AG04450 (cell line): Measurements from ENCODE around the gene SLC29A3. TPM values are rescaled to one million over a fixed set of nuclear protein-coding genes. Genes with fewer than 3 reads are reported as not detected.

ENCODE experiments used
- CTCF ChIA-PET: fragments of 300-600, 350-600 bp; formaldehyde crosslinking; extraction: SDS; loops from one replicate; lab custom pipeline; 2022; ENCODE audit warnings: antibody characterized with exemption, inconsistent platforms; lab: Charles Lee
- POLR2A ChIA-PET: fragments of 350-600 bp; formaldehyde crosslinking; extraction: SDS; loops from one replicate; lab custom pipeline; 2021; ENCODE audit warnings: antibody characterized with exemption, inconsistent platforms; lab: Yijun Ruan, JAX
- DNase-seq: peaks from one replicate; pipeline ENCODE4 v3.0.0-alpha.2; 2011; ENCODE audit warnings: low read depth, low spot score
- H3K27ac ChIP-seq: one replicate; pipeline ENCODE4 v1.5.1; 2012; ENCODE audit warnings: low read depth, low read length, control low read depth
- H3K27me3 ChIP-seq: one replicate; pipeline ENCODE4 v1.6.0; 2012; ENCODE audit warnings: low read length; ENCODE audit not compliant: control insufficient read depth, insufficient read depth
- H3K4me3 ChIP-seq: 2 replicates; pipeline ENCODE4 v1.5.1; 2011; ENCODE audit warnings: mild to moderate bottlenecking, low read depth, low read length, control low read depth
- H3K9me3 ChIP-seq: 2 replicates; pipeline ENCODE4 v1.5.1; 2012; ENCODE audit warnings: low read length; ENCODE audit not compliant: control insufficient read depth, insufficient read depth
- CTCF ChIP-seq: IDR thresholded peaks from 2 replicates; pipeline ENCODE4 v1.5.1; 2011; ENCODE audit warnings: low read depth, low read length, control low read depth, inconsistent platforms
- polyA plus RNA-seq: library from polyadenylated mRNA; depleted of rRNA; stranded (reverse); fragments of >200 nt; gene quantifications from 2 replicates; pipeline ENCODE4 v1.2.3, GENCODE V29; 2011

The SLC29A3 gene
- polyA plus RNA-seq, 1 experiment, result 2.4 TPM

GRCh38 chr10:71390921-71391690 lies 72.0 kb downstream of the SLC29A3 start:
- POLR2A ChIA-PET, result no interaction called here
- no peak for DNase-seq
- H3K4me3 ChIP-seq, result no peak overlapping the region
- no peaks in the 10 kb centered on the region for H3K9me3 ChIP-seq
- peaks cover 70% of the 10 kb centered on the region for H3K27me3 ChIP-seq
- CTCF ChIA-PET, result interaction anchor here (0.9 kb wide), 1 partner anchor 76 kb away, joined by 3 read pairs; no protein-coding TSS in a partner anchor
- no peak for TF ChIP-seq CTCF
- H3K27ac ChIP-seq, result no peak overlapping the region

GRCh38 chr10:71391701-71392100 lies 72.6 kb downstream of the SLC29A3 start:
- CTCF ChIA-PET, result no interaction called here

GRCh38 chr10:71392292-71392691 lies 73.2 kb downstream of the SLC29A3 start:
- ChIA-PET CTCF (interaction anchor here (0.6 kb wide), 1 partner anchor 181 kb away, joined by 6 read pairs; no protein-coding TSS in a partner anchor), POLR2A (no interaction called here)
- Histone ChIP-seq H3K9me3 (no peaks in the 10 kb centered on the region), H3K4me3 (no peak overlapping the region), H3K27me3 (peaks cover 69% of the 10 kb centered on the region), H3K27ac (no peak overlapping the region)
- no peak for TF ChIP-seq CTCF
- no peak for DNase-seq

More at GRCh38 chr10:71391701-71392100, 72.6 kb downstream of the SLC29A3 start:
- Histone ChIP-seq H3K27me3 (peaks cover 69% of the 10 kb centered on the region), H3K27ac (no peak overlapping the region), H3K9me3 (no peaks in the 10 kb centered on the region), H3K4me3 (no peak overlapping the region)
- TF ChIP-seq CTCF, result no peak
- no peak for DNase-seq
- POLR2A ChIA-PET, result no interaction called here

GRCh38 chr10:71392791-71393781 lies 74.0 kb downstream of the SLC29A3 start:
- H3K9me3 ChIP-seq, result peaks cover 5% of the 10 kb centered on the region; the same call in 1 of the 2 replicates
- DNase-seq, result no peak
- no peak for TF ChIP-seq CTCF
- ChIA-PET POLR2A (no interaction called here), CTCF (interaction anchor here (0.6 kb wide), 1 partner anchor 180 kb away, joined by 6 read pairs; no protein-coding TSS in a partner anchor)
- H3K4me3 ChIP-seq, result no peak overlapping the region
- no peak overlapping the region for H3K27ac ChIP-seq
- H3K27me3 ChIP-seq, result peaks cover 71% of the 10 kb centered on the region
